ENCODE results near the gene TIMM10. TPM values are rescaled to one million over a fixed set of nuclear protein-coding genes. Genes with fewer than 3 reads are reported as not detected.

Gene TIMM10, protein sequence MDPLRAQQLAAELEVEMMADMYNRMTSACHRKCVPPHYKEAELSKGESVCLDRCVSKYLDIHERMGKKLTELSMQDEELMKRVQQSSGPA
- polyA plus RNA-seq (2012; ENCODE audit: insufficient read depth, insufficient read length, low read depth): 91.8 TPM

DNA sequence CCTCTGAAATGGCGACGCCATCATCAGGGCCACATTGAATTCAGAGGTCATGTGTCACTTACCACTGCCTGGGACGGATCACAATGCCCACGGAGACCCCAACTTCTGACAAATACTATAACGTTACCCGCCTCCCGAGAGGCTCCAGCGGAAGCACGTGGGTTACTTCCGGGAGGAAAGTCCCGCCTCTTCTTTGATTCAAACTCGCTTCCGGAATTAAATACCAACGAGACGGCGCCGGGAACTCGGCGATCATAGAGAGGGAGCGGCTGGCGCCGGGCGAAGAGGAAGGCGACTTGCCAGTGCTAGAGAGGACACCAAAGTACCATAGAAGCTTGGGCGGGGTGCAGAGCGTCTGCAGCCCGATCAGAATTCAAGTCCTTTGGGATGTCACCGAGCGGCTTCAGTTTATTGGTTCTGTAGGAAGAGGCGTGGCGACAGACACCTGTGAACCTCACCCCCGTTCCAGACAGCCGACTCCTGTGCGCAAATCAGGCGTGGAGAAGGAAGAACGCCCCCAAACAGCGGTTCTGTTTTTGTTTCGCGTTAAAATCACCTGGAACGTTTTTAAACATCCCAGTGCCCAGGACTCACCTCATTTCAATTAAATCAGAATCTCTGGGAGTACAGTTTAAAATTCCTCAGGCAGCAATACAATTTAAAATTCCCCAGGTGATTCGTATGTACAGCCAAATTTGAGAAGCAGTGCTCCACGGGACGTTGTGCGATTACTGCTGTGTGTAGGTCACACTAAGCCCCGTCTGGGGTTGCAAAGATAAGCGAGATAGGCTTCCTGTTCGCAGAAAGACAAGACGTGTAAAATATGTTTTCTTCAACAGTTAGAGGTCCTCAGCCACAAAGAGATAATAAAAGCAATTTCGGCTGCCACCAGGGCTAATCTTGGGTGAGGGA, at the start of gene TIMM10:
TIMM10 (minus strand) TSS at position 159 of the 912 bp plus-strand sequence. CDS start 565 bp downstream, outside the sequence.
- DNase-seq: peak; percentile 88
- Histone ChIP-seq H3K9me3 (no peaks in the 10 kb centered on the region), H3K27me3 (no peaks in the 10 kb centered on the region), H3K36me3 (no peaks in the 10 kb centered on the region), H3K4me1 (no peaks in the 10 kb centered on the region), H3K4me3 (ENCODE audit: low read depth, low read length) (peak within 1 kb of the TSS; percentile 89)
- TF ChIP-seq, protein P1, sequence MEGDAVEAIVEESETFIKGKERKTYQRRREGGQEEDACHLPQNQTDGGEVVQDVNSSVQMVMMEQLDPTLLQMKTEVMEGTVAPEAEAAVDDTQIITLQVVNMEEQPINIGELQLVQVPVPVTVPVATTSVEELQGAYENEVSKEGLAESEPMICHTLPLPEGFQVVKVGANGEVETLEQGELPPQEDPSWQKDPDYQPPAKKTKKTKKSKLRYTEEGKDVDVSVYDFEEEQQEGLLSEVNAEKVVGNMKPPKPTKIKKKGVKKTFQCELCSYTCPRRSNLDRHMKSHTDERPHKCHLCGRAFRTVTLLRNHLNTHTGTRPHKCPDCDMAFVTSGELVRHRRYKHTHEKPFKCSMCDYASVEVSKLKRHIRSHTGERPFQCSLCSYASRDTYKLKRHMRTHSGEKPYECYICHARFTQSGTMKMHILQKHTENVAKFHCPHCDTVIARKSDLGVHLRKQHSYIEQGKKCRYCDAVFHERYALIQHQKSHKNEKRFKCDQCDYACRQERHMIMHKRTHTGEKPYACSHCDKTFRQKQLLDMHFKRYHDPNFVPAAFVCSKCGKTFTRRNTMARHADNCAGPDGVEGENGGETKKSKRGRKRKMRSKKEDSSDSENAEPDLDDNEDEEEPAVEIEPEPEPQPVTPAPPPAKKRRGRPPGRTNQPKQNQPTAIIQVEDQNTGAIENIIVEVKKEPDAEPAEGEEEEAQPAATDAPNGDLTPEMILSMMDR (IDR thresholded peaks at IDR 0.05; ENCODE audit: low read depth, low read length): no peak

DNA sequence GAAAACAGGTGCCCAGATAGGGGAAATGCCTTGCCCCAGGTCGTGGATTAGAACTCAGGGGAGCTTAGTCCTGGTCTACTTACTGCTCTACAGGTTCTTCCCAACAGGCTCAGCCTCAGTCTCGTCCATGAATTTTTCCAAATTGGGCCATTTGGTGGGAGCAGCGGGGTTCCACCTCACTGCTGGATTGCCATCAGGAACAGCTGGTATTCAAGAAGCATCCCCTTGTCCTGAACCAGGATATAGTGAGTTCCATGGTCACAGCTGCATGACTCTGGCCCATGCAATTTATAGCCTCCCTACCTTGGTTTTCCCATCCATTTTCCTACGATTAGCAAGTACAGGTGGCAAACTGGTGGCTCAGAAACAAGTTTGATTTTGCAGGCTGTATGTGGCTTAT, 43.5 kb upstream of the TIMM10 start:
- H3K4me3 ChIP-seq (ENCODE audit: low read depth, low read length): no peak overlapping the region
- TF ChIP-seq, protein P1 (IDR thresholded peaks at IDR 0.05; ENCODE audit: low read depth, low read length): no peak
- H3K27me3 ChIP-seq: no peaks in the 10 kb centered on the region
- H3K9me3 ChIP-seq: no peaks in the 10 kb centered on the region
- no peaks in the 10 kb centered on the region for H3K36me3 ChIP-seq
- no peak for DNase-seq
- no peaks in the 10 kb centered on the region for H3K4me1 ChIP-seq

DNA sequence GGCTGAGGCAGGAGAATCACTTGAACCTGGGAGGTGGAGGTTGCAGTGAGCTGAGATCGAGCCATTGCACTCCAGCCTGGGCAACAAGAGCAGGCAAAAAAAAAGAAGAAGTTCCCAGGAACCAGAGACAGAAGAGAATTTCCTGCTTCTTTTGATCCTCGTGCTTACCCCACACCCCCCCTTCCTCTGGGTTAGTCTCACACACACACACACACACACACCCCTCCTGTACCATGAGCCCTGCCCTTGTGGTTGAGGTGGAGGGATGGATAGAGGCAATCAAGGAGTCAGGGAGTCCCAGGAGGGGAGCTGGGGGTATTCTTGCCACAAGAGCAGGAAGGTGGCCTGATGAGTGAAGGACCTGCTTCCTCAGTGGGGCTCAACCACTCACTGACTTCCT, 41.1 kb upstream of the TIMM10 start:
- Histone ChIP-seq H3K36me3 (no peaks in the 10 kb centered on the region), H3K27me3 (no peaks in the 10 kb centered on the region; the same call in 1 of the 2 replicates), H3K9me3 (no peaks in the 10 kb centered on the region), H3K4me3 (ENCODE audit: low read depth, low read length) (no peak overlapping the region), H3K4me1 (no peaks in the 10 kb centered on the region)
- TF ChIP-seq, protein P1 (IDR thresholded peaks at IDR 0.05; ENCODE audit: low read depth, low read length): no peak
- no peak for DNase-seq

DNA sequence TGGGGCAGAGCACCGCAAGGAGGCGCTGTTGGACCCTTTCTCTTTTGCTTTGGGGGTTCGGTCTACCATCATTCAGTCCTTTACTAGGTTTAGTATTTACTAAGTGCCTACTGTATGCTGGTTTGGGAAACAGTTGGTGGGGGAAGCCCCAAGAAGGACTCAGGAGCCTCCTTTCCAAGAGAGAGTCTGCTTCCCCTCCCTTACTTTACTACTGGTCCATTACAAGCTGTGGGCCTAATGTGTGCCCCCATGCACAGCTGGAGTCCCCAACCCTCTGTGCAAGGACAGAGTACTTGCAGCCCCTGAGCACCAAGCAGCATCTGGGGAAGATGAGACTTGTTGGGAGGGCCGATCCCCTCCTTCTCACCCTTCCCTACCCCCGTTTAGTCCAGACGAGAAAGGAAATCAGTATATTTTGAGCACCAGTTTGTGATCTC, 37.8 kb upstream of the TIMM10 start:
- TF ChIP-seq, protein P1 (IDR thresholded peaks at IDR 0.05; ENCODE audit: low read depth, low read length): peak; percentile 73
- peak; percentile 68 for DNase-seq
- no peaks in the 10 kb centered on the region; the same call in 1 of the 2 replicates for H3K27me3 ChIP-seq

DNA sequence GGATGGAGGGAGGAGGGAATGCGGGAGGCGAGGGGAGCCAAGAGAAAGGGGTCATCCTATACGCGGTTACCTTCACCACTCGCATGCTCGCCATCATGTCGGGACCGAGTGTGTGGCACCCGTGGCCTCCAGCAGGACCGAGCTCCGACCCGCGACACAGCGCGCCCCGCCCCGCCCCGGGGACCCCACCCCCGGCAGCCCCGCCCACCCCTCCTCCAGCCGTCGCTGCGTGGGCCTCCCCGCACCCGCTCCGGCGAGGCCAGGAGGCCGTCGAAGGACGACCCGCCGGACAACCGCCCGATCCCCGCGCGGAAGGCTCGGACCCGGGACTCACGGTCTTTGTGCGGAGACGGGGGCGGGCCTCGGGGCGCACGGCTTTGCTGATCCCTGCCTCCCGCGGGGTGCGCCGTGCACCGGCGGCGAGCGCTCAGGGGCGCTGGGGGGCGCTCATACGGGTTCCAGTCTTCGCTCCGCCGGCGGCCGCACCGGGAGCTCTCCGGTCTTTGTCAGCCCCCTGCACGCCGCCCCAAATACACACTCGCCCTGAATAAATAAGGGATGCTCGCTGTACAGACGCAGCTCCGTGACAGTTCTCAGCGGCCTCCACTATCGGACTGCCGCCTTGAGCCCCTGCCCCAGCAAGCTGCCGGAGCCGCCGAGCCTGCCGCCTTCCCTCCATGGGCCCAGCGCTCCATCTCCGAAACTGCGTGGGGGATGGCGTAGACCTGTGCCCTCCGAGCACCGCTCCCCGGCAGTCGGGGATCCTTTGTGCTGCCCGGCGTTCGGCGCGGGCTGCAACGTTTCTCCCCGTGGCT, 37.2 kb upstream of the TIMM10 start, which contains the start of gene UBE2L6:
UBE2L6 (minus strand) TSS at position 158 of the 815 bp plus-strand sequence; CDS start at position 97, 61 bp downstream.
- no peaks in the 10 kb centered on the region for H3K4me1 ChIP-seq
- no peaks in the 10 kb centered on the region for H3K9me3 ChIP-seq
- peak; percentile 17 for DNase-seq
- no peaks in the 10 kb centered on the region for H3K36me3 ChIP-seq
- no peaks in the 10 kb centered on the region; the same call in 1 of the 2 replicates for H3K27me3 ChIP-seq
- TF ChIP-seq, protein P1 (IDR thresholded peaks at IDR 0.05; ENCODE audit: low read depth, low read length): no peak
- H3K4me3 ChIP-seq (ENCODE audit: low read depth, low read length): peak within 1 kb of the TSS; percentile 54

More for the DNA sequence above, 37.8 kb upstream of the TIMM10 start:
- no peaks in the 10 kb centered on the region for H3K9me3 ChIP-seq
- H3K4me1 ChIP-seq: no peaks in the 10 kb centered on the region
- H3K4me3 ChIP-seq (ENCODE audit: low read depth, low read length): peak overlapping the region; percentile 54
- no peaks in the 10 kb centered on the region for H3K36me3 ChIP-seq

Data from BE2C (cell line).